HepG2 (cell line): ENCODE results near the gene APBB2. TPM values are rescaled to one million over a fixed set of nuclear protein-coding genes. Genes with fewer than 3 reads are reported as not detected.

ENCODE experiments used
- CHD2 ChIP-seq: IDR thresholded peaks from 2 replicates; pipeline ENCODE4 v1.6.1; 2011; ENCODE audit warnings: low read depth, low read length, improper control_type of control experiment
- HBP1 ChIP-seq: IDR thresholded peaks from 2 replicates; pipeline ENCODE4 v1.6.1; 2016; ENCODE audit warnings: low read depth, control low read depth
- HNF4A ChIP-seq: sonication (generic); formaldehyde crosslinking; IDR thresholded peaks from 2 replicates; pipeline ENCODE4 v1.4.0; 2020; ENCODE audit warnings: missing genetic modification reagents
- MAFK ChIP-seq, 2 experiments: IDR thresholded peaks in 1 of 2; conservative IDR thresholded peaks in 1 of 2; 2 replicates each; pipeline ENCODE4 v1.6.1; 2011; ENCODE audit warnings: improper control_type of control experiment in 2 of 2, low read length in 2 of 2
- PITX1 ChIP-seq: sonication (generic); formaldehyde crosslinking; IDR thresholded peaks from 2 replicates; pipeline ENCODE4 v1.5.1; 2020; ENCODE audit warnings: mild to moderate bottlenecking, missing genetic modification reagents
- PTBP1 ChIP-seq: fragments of 200-400 bp; formaldehyde crosslinking; IDR thresholded peaks from 2 replicates; pipeline ENCODE4 v1.6.1; 2018; ENCODE audit warnings: low read length, low read depth; ENCODE audit not compliant: poor library complexity, severe bottlenecking
- SNAI1 ChIP-seq: sonication (generic); formaldehyde crosslinking; IDR thresholded peaks from 2 replicates; pipeline ENCODE4 v1.5.0; 2020; ENCODE audit warnings: mild to moderate bottlenecking, missing genetic modification reagents, borderline replicate concordance
- TFDP1 ChIP-seq: IDR thresholded peaks from 2 replicates; pipeline ENCODE4 v1.6.1; 2016; ENCODE audit warnings: missing compliant biosample characterization, missing genetic modification reagents, borderline replicate concordance
- ZBED4 ChIP-seq: sonication (generic); formaldehyde crosslinking; IDR thresholded peaks from 2 replicates; pipeline ENCODE4 v1.4.0; 2020; ENCODE audit warnings: missing genetic modification reagents, borderline replicate concordance
- ZNF431 ChIP-seq: sonication (generic); formaldehyde crosslinking; IDR thresholded peaks from 2 replicates; pipeline ENCODE4 v1.9.0; 2022; ENCODE audit warnings: missing genetic modification reagents, low read depth, mild to moderate bottlenecking, borderline replicate concordance
- ZNF670 ChIP-seq: sonication (generic); formaldehyde crosslinking; IDR thresholded peaks from 2 replicates; pipeline ENCODE4 v1.8.0; 2022; ENCODE audit warnings: mild to moderate bottlenecking, missing genetic modification reagents, borderline replicate concordance
- polyA plus RNA-seq, 8 experiments: library from polyadenylated mRNA; depleted of rRNA in 3 of 8; stranded (reverse) in 7 of 8; unstranded in 1 of 8; fragments of >200 nt; fragmentation: Illumina TruSeq in 4 of 8; extraction: Trizol in 4 of 8; gene quantifications; 2 replicates each; pipeline versions ENCODE4 v1.2.1 to v1.2.3, GENCODE V29; 2011 to 2016; ENCODE audit warnings: low read depth in 4 of 8, missing spikeins in 1 of 8, mixed read lengths in 1 of 8; ENCODE audit not compliant: insufficient read depth in 1 of 8
- total RNA-seq, 5 experiments: library from RNA; depleted of rRNA; stranded (reverse); fragments of >200 nt; fragmentation: Illumina TruSeq; extraction: Trizol; gene quantifications; 2 replicates each; pipeline ENCODE4 v1.2.3, GENCODE V29; 2016; ENCODE audit warnings: low read depth in 1 of 5
- TF ChIP-seq, protein P1 (sequence below): sonication (generic); formaldehyde crosslinking; IDR thresholded peaks from 2 replicates; pipeline ENCODE4 v1.5.1; 2020; ENCODE audit warnings: mild to moderate bottlenecking, missing genetic modification reagents, moderate library complexity

Gene APBB2
- total and polyA plus RNA-seq, 2 of the 13 experiments (the other 11 are each of a cell fraction or from before 2014, with no cell fraction given): 11.7 to 17.0 TPM

DNA sequence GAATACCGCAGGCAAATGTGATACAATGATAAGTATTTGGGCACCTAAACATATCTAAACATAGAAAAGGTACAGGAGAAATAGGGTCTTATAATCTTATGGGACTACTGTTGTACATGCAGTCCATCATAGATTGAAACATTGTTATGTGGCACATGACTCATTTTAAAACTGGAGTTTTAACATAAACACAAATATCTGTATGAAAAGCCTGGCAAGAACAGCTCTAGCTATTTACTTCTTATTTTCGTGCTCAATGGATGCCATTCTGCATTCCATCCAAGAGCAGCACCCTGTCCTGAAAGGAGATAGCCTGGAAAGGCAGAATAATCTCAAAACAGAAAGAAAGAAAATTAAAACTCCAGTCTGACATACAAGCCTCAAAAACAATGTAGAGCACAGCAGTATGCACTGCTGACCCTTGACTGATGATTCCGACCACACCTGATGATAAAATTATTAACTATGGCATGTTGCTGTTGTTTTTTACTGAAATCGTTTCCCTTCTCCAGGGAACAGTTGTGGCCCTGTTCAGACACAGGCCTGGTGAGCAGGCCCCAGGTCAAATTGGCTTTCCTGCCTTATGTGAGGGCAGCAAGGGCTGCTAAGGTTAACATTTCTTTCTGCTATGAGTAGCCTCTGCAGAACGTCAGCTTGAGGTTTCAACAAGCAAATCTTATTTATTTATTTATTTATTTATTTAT, 152.7 kb downstream of the APBB2 start (continued):
- TF ChIP-seq, protein P1, sequence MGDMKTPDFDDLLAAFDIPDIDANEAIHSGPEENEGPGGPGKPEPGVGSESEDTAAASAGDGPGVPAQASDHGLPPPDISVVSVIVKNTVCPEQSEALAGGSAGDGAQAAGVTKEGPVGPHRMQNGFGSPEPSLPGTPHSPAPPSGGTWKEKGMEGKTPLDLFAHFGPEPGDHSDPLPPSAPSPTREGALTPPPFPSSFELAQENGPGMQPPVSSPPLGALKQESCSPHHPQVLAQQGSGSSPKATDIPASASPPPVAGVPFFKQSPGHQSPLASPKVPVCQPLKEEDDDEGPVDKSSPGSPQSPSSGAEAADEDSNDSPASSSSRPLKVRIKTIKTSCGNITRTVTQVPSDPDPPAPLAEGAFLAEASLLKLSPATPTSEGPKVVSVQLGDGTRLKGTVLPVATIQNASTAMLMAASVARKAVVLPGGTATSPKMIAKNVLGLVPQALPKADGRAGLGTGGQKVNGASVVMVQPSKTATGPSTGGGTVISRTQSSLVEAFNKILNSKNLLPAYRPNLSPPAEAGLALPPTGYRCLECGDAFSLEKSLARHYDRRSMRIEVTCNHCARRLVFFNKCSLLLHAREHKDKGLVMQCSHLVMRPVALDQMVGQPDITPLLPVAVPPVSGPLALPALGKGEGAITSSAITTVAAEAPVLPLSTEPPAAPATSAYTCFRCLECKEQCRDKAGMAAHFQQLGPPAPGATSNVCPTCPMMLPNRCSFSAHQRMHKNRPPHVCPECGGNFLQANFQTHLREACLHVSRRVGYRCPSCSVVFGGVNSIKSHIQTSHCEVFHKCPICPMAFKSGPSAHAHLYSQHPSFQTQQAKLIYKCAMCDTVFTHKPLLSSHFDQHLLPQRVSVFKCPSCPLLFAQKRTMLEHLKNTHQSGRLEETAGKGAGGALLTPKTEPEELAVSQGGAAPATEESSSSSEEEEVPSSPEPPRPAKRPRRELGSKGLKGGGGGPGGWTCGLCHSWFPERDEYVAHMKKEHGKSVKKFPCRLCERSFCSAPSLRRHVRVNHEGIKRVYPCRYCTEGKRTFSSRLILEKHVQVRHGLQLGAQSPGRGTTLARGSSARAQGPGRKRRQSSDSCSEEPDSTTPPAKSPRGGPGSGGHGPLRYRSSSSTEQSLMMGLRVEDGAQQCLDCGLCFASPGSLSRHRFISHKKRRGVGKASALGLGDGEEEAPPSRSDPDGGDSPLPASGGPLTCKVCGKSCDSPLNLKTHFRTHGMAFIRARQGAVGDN (CRISPR knock-in tag): no peak
- TF ChIP-seq TFDP1 (no peak), PITX1 (no peak), HBP1 (no peak), CHD2 (no peak), MAFK (conservative IDR thresholded peaks at IDR 0.05 in 1 of 2, IDR thresholded peaks at IDR 0.05 in 1 of 2; ENCODE audit: low read length in 2 of 2) (no peak), ZBED4 (no peak), PTBP1 (no peak), ZNF431 (no peak), ZNF670 (CRISPR knock-in tag) (no peak), HNF4A (CRISPR knock-in tag) (no peak), SNAI1 (CRISPR knock-in tag) (no peak)
